K562 (cell line): ENCODE data around the gene TYR. TPM values are rescaled to one million over a fixed set of nuclear protein-coding genes. Genes with fewer than 3 reads are reported as not detected.

Experiments used
- ATAC-seq: fragments of 200-7000 bp; cut with Tn5 transposase; 3 replicates; pipeline ENCODE4 v1.9.1; 2020; ENCODE audit warnings: moderate library complexity
- BruUV-seq: library from RNA; stranded (reverse); fragments of 400-500 nt; replicated peaks from 2 replicates; lab custom pipeline; 2021; lab: Mats Ljungman, UMichigan
- CTCF ChIA-PET: fragments of 300-600 bp; formaldehyde crosslinking; extraction: SDS; loops from one replicate; lab custom pipeline; 2021; ENCODE audit warnings: low intra/inter-chr PET ratio; lab: Yijun Ruan, JAX
- POLR2A ChIA-PET: fragments of 300-600, 350-650 bp; sonication (Branson Sonifier 250); formaldehyde crosslinking; extraction: SDS; loops from one replicate; lab custom pipeline; 2021; ENCODE audit warnings: antibody characterized with exemption, inconsistent platforms; lab: Yijun Ruan, JAX
- DNase-seq, 4 experiments: peaks; one replicate each; pipeline versions ENCODE4 v3.0.0 to v3.0.0-alpha.2; 2011 to 2018; ENCODE audit warnings: low spot score in 3 of 4, mixed read lengths in 3 of 4; ENCODE audit errors: extremely low read depth in 1 of 4
- FAIRE-seq: peaks from 2 replicates; lab custom pipeline; 2011; peaks lifted over from hg19 to GRCh38; lab: Jason Lieb, UNC
- H2AFZ ChIP-seq: 2 replicates; pipeline ENCODE4 v1.6.0; 2011; ENCODE audit warnings: low read depth, low read length, control low read depth, inconsistent platforms
- H3K27ac ChIP-seq: fragments of 200-600 bp; 3 replicates; pipeline ENCODE4 v1.8.0; 2011; ENCODE audit warnings: low read depth, mild to moderate bottlenecking, control low read depth, inconsistent platforms, low read length, moderate library complexity, mixed read lengths; ENCODE audit errors: extremely low read depth
- H3K27me3 ChIP-seq, 2 experiments: fragments of 300-600 bp in 1 of 2; 2 replicates in 1 of 2; 3 replicates in 1 of 2; pipeline versions ENCODE4 v1.6.0 to v1.8.0; 2011; ENCODE audit warnings: inconsistent platforms in 2 of 2, low read length in 2 of 2, mild to moderate bottlenecking in 1 of 2, mixed read lengths in 1 of 2, moderate library complexity in 1 of 2; ENCODE audit not compliant: control insufficient read depth in 2 of 2, insufficient read depth in 2 of 2
- H3K36me3 ChIP-seq: fragments of 300-600 bp; 3 replicates; pipeline ENCODE4 v1.8.0; 2011; ENCODE audit warnings: mild to moderate bottlenecking, low read length, inconsistent platforms; ENCODE audit not compliant: control insufficient read depth, insufficient read depth
- H3K4me1 ChIP-seq, 2 experiments: fragments of 200-600 bp in 1 of 2; replicated peaks in 1 of 2; 2 replicates in 1 of 2; 3 replicates in 1 of 2; pipeline versions ENCODE4 v1.5.1 to v1.8.0; 2011; ENCODE audit warnings: inconsistent platforms in 2 of 2, low read length in 2 of 2, mild to moderate bottlenecking in 1 of 2, mixed read lengths in 1 of 2, moderate library complexity in 1 of 2; ENCODE audit not compliant: control insufficient read depth in 2 of 2, insufficient read depth in 2 of 2
- H3K4me2 ChIP-seq: 2 replicates; pipeline ENCODE4 v1.6.1; 2011; ENCODE audit warnings: low read length, control low read depth, inconsistent platforms, mixed read lengths; ENCODE audit not compliant: insufficient read depth
- H3K4me3 ChIP-seq: fragments of 200-600 bp; sonication (generic), shearing (Covaris generic); 2 replicates; pipeline ENCODE4 v1.5.1; 2016; ENCODE audit warnings: control low read depth, inconsistent platforms
- H3K79me2 ChIP-seq: fragments of 200-600 bp; 3 replicates; pipeline ENCODE4 v1.8.0; 2011; ENCODE audit warnings: low read length, inconsistent platforms; ENCODE audit not compliant: control insufficient read depth, insufficient read depth
- H3K9ac ChIP-seq, 2 experiments: 2 replicates each; pipeline versions ENCODE4 v1.6.0 to v1.6.1; 2011; ENCODE audit warnings: low read depth in 2 of 2, low read length in 2 of 2, control low read depth in 1 of 2, inconsistent platforms in 1 of 2, mild to moderate bottlenecking in 1 of 2, mixed read lengths in 1 of 2; ENCODE audit not compliant: insufficient read depth in 1 of 2
- H3K9me1 ChIP-seq: one replicate; pipeline ENCODE4 v1.6.0; 2011; ENCODE audit warnings: inconsistent platforms, mild to moderate bottlenecking, low read length, moderate library complexity; ENCODE audit not compliant: control insufficient read depth, insufficient read depth
- H3K9me3 ChIP-seq: replicated peaks from 2 replicates; pipeline ENCODE4 v1.5.1; 2011; ENCODE audit warnings: low read depth, low read length, inconsistent platforms; ENCODE audit not compliant: control insufficient read depth, insufficient read depth
- H4K20me1 ChIP-seq: replicated peaks from 2 replicates; pipeline ENCODE4 v1.6.1; 2011; ENCODE audit warnings: low read length, inconsistent platforms, mixed read lengths; ENCODE audit not compliant: control insufficient read depth, insufficient read depth
- ELF2 ChIP-seq: fragments of 250-450 bp; sonication (Bioruptor Pico); IDR thresholded peaks from 2 replicates; pipeline ENCODE4 v1.5.0; 2021; ENCODE audit warnings: mild to moderate bottlenecking
- FOXM1 ChIP-seq, 2 experiments: fragments of 450-650 bp in 1 of 2; sonication (generic) in 1 of 2; formaldehyde crosslinking in 1 of 2; IDR thresholded peaks; 2 replicates each; pipeline versions ENCODE4 v1.6.1 to v1.9.0; 2017 to 2022; ENCODE audit warnings: low read depth in 2 of 2, mild to moderate bottlenecking in 2 of 2, missing genetic modification reagents in 1 of 2, moderate library complexity in 1 of 2
- HNRNPK ChIP-seq: fragments of 200-400 bp; formaldehyde crosslinking; IDR thresholded peaks from one replicate; pipeline ENCODE4 v1.6.1; 2018; ENCODE audit warnings: mild to moderate bottlenecking, low read depth, low read length; ENCODE audit not compliant: poor library complexity, severe bottlenecking
- KAT8 ChIP-seq: fragments of 450-650 bp; IDR thresholded peaks from 2 replicates; pipeline ENCODE4 v1.6.1; 2016; ENCODE audit warnings: low read depth, mild to moderate bottlenecking
- NONO ChIP-seq, 2 experiments: fragments of 200-400 bp in 1 of 2; fragments of 450-650 bp in 1 of 2; formaldehyde crosslinking in 1 of 2; IDR thresholded peaks; 2 replicates each; pipeline ENCODE4 v1.6.1; 2017; ENCODE audit warnings: low read depth in 2 of 2, mild to moderate bottlenecking in 2 of 2, moderate library complexity in 2 of 2, low read length in 1 of 2
- TEAD2 ChIP-seq: fragments of 450-650 bp; IDR thresholded peaks from 2 replicates; pipeline ENCODE4 v1.6.1; 2016; ENCODE audit warnings: missing genetic modification characterization, control low read depth, missing compliant biosample characterization
- ZSCAN32 ChIP-seq: fragments of 450-650 bp; formaldehyde crosslinking; IDR thresholded peaks from 2 replicates; pipeline ENCODE4 v1.4.0; 2020; ENCODE audit warnings: mild to moderate bottlenecking, moderate library complexity
- WGBS: fragments of 100-300 bp; shearing (Covaris generic); methylation state at CpG from one replicate; pipeline ENCODE4 v1.1.6; 2016; ENCODE audit warnings: low coverage, mixed read lengths; ENCODE audit not compliant: insufficient coverage; ENCODE audit errors: missing lambda C conversion rate; 5-methylcytosine and 5-hydroxymethylcytosine counted together
- in situ Hi-C: fragments of 300-500 bp; cut with MboI; formaldehyde crosslinking; loops from 4 replicates; pipeline ENCODE4 v1.15.0; 2018; ENCODE audit warnings: inconsistent platforms, mixed read lengths
- intact Hi-C: fragments of 100-400 bp; cut with micrococcal nuclease; formaldehyde crosslinking; loops from 2 replicates; pipeline ENCODE4 v1.14.2; 2022
- polyA plus RNA-seq, 8 experiments: library from polyadenylated mRNA; depleted of rRNA in 4 of 8; stranded (reverse) in 5 of 8; unstranded in 3 of 8; fragments of >200 nt; fragmentation: Nextera tagmentation in 2 of 8; fragmentation: Illumina TruSeq in 1 of 8; extraction: Ambion mirVana in 2 of 8; extraction: Trizol in 1 of 8; gene quantifications; 2 replicates each; pipeline versions ENCODE4 v1.2.1 to v1.2.3, GENCODE V29; 2011 to 2014; ENCODE audit warnings: inconsistent platforms in 1 of 8, missing spikeins in 1 of 8
- total RNA-seq, 7 experiments: library from RNA; depleted of rRNA in 6 of 7; stranded (reverse); fragments of >200 nt in 6 of 7; fragmentation: Illumina TruSeq in 2 of 7; extraction: Trizol in 2 of 7; gene quantifications; 2 replicates each; pipeline versions ENCODE4 v1.2.1 to v1.2.3, GENCODE V29; 2011 to 2021; ENCODE audit warnings: low replicate concordance in 1 of 7
- TF ChIP-seq, protein P1 (sequence below): IDR thresholded peaks from 3 replicates; pipeline ENCODE4 v1.6.1; 2011; ENCODE audit warnings: borderline replicate concordance, mild to moderate bottlenecking; ENCODE audit not compliant: insufficient read length, insufficient read depth
- TF ChIP-seq, protein P2 (sequence below): fragments of 450-650 bp; formaldehyde crosslinking; conservative IDR thresholded peaks from 2 replicates; pipeline ENCODE4 v1.4.0; 2022; ENCODE audit warnings: mild to moderate bottlenecking, missing genetic modification characterization
- TF ChIP-seq, protein P3 (sequence below), 2 experiments: fragments of 450-650 bp; IDR thresholded peaks; 2 replicates each; pipeline ENCODE4 v1.6.1; 2016; ENCODE audit warnings: mild to moderate bottlenecking in 2 of 2, borderline replicate concordance in 1 of 2, low read depth in 1 of 2, moderate library complexity in 1 of 2

The TYR gene
- total and polyA plus RNA-seq, 9 of the 15 experiments (the other 6 are each of a cell fraction or from before 2014, with no cell fraction given): not detected

DNA sequence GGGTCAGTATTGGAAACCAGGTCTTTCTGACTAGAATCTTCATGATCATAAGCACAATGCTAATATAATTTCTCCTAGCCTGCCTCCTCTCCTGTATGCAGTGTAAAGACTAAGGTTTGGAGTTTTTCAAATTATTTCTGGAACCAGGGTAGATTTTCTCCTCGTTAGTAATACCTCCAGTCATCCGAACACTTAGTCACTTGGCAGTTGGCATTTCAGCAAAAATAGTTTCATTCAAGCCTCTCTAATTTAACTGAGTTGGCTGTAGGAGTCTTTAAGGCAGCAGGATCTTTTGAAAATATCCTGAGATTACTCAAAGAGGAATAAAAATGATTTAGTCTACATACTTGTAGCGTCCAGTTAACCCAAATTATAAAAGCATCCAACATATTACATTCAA, 6.3 kb downstream of the TYR start:
- 0% methylated on average over 3 of the region's 3 CpGs for WGBS
- intact Hi-C loops: no loop called here
- POLR2A ChIA-PET: no interaction called here
- Histone ChIP-seq H3K27ac (no peak overlapping the region), H3K4me2 (no peak overlapping the region), H3K4me1 (no peaks in the 10 kb centered on the region), H3K79me2 (no peaks in the 10 kb centered on the region), H2AFZ (no peak overlapping the region), H3K9me3 (no peaks in the 10 kb centered on the region; the same call in 1 of the 2 replicates), H3K9me1 (no peaks in the 10 kb centered on the region), H3K9ac (no peak overlapping the region), H3K4me3 (no peak overlapping the region), H3K36me3 (no peaks in the 10 kb centered on the region), H4K20me1 (no peaks in the 10 kb centered on the region), H3K27me3 (no peaks in the 10 kb centered on the region)
- no TSS peak for BruUV-seq
- in situ Hi-C loops: no loop called here
- no peak for ATAC-seq
- CTCF ChIA-PET: no interaction called here
- no peak for FAIRE-seq
- TF ChIP-seq TEAD2: no peak
- no peak for TF ChIP-seq KAT8
- TF ChIP-seq, protein P1, sequence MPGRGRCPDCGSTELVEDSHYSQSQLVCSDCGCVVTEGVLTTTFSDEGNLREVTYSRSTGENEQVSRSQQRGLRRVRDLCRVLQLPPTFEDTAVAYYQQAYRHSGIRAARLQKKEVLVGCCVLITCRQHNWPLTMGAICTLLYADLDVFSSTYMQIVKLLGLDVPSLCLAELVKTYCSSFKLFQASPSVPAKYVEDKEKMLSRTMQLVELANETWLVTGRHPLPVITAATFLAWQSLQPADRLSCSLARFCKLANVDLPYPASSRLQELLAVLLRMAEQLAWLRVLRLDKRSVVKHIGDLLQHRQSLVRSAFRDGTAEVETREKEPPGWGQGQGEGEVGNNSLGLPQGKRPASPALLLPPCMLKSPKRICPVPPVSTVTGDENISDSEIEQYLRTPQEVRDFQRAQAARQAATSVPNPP: no peak
- TF ChIP-seq, protein P2, sequence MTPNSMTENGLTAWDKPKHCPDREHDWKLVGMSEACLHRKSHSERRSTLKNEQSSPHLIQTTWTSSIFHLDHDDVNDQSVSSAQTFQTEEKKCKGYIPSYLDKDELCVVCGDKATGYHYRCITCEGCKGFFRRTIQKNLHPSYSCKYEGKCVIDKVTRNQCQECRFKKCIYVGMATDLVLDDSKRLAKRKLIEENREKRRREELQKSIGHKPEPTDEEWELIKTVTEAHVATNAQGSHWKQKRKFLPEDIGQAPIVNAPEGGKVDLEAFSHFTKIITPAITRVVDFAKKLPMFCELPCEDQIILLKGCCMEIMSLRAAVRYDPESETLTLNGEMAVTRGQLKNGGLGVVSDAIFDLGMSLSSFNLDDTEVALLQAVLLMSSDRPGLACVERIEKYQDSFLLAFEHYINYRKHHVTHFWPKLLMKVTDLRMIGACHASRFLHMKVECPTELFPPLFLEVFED (CRISPR knock-in tag): no peak
- TF ChIP-seq HNRNPK: no peak
- TF ChIP-seq NONO (IDR thresholded peaks at IDR 0.05; ENCODE audit: low read depth in 2 of 2, low read length in 1 of 2): no peak
- no peak for TF ChIP-seq ELF2 (CRISPR knock-in tag)
- no peak for TF ChIP-seq ZSCAN32 (CRISPR knock-in tag)
- no peak for TF ChIP-seq FOXM1 (IDR thresholded peaks at IDR 0.05; ENCODE audit: low read depth)
- no peak for TF ChIP-seq FOXM1 (CRISPR knock-in tag; IDR thresholded peaks at IDR 0.05; ENCODE audit: low read depth)
- TF ChIP-seq, protein P3, sequence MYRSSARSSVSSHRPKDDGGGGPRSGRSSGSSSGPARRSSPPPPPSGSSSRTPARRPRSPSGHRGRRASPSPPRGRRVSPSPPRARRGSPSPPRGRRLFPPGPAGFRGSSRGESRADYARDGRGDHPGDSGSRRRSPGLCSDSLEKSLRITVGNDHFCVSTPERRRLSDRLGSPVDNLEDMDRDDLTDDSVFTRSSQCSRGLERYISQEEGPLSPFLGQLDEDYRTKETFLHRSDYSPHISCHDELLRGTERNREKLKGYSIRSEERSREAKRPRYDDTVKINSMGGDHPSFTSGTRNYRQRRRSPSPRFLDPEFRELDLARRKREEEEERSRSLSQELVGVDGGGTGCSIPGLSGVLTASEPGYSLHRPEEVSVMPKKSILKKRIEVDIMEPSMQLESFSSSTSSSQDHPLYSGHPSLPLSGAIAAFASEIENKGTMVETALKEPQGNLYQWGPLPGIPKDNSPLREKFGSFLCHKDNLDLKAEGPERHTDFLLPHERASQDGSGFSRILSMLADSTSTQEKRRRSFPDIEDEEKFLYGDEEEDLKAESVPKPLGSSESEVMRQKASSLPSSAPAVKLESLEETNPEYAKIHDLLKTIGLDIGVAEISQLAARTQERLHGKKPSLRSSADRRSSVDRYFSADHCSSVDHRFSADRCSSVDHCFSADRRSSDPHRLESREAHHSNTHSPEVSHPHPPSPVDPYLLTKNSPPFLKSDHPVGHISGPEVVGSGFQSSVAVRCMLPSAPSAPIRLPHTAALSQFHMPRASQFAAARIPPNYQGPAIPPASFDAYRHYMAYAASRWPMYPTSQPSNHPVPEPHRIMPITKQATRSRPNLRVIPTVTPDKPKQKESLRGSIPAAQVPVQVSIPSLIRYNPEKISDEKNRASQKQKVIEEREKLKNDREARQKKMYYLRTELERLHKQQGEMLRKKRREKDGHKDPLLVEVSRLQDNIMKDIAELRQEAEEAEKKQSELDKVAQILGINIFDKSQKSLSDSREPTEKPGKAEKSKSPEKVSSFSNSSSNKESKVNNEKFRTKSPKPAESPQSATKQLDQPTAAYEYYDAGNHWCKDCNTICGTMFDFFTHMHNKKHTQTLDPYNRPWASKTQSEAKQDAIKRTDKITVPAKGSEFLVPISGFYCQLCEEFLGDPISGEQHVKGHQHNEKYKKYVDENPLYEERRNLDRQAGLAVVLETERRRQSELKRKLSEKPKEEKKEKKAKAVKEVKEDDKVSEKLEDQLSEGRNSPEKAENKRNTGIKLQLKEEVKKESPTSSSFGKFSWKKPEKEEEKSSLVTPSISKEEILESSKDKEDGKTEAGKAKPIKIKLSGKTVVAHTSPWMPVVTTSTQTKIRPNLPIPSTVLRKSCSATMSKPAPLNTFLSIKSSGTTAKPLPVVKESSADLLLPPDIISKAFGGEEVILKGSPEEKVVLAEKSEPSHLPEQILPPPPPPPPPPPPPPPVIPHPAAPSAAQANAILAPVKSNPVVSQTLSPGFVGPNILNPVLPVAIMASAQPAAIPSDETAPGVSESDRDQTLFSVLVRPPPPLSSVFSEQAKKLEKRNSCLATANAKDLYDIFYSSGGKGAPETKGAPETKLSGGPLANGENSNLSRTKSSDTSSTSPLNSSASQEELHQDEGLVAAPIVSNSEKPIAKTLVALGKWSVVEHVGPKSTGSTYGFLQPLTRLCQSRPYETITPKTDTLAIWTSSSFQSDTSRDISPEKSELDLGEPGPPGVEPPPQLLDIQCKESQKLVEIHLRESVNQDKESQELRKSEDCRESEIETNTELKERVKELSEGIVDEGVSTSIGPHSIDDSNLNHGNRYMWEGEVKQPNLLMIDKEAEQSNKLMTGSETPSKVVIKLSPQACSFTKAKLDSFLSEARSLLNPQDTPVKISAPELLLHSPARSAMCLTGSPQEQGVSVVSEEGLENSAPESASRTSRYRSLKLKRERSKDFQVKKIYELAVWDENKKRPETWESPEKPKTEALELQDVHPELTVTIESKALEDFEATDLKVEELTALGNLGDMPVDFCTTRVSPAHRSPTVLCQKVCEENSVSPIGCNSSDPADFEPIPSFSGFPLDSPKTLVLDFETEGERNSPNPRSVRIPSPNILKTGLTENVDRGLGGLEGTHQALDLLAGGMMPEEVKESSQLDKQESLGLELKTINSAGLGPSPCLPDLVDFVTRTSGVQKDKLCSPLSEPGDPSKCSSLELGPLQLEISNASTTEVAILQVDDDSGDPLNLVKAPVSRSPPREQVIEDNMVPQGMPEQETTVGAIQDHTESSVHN (IDR thresholded peaks at IDR 0.05; ENCODE audit: borderline replicate concordance in 1 of 2, low read depth in 1 of 2): no peak
- no peak for DNase-seq
